Measurements from ENCODE around the gene RARS1. TPM values are rescaled to one million over a fixed set of nuclear protein-coding genes. Genes with fewer than 3 reads are reported as not detected.

The RARS1 gene
- polyA plus RNA-seq, 3 donors = 16.1 to 27.0 (median 23.2) TPM

DNA sequence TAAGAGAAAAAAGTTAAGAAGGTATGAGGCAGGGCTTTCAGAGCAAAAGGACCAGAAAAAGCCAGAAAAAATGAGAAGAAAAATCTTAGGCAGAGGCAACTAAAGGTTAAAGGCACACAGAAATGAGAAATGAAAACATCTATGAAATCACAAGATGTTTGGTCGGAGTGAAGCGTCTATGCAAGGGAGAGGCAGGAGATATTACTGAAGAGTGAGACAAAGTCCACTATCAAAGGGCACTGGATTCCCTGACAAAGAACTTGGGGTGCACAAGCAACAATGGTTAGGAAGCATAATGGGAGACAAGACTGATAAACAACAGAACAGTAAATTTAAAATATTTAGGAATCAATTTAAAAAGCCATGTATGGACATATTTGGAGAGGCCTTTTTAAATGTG, 76.0 kb downstream of the RARS1 start:
- Histone ChIP-seq H3K9ac (ENCODE audit: insufficient read depth, low read length, poor library complexity, severe bottlenecking) (no peak overlapping the region), H3K4me3 (replicated peaks in 1 of 3; ENCODE audit: low read depth in 2 of 3, low read length in 3 of 3) (no peak overlapping the region), H2AFZ (ENCODE audit: insufficient read depth, low read depth, low read length, poor library complexity, severe bottlenecking) (no peak overlapping the region), H3K36me3 (replicated peaks in 1 of 2; ENCODE audit: control insufficient read depth in 1 of 2, insufficient read depth in 2 of 2, low read length in 2 of 2) (peaks cover 64 to 95% of the 10 kb centered on the region in 2 donors), H3K4me1 (ENCODE audit: control insufficient read depth in 1 of 2, insufficient read depth in 2 of 2, low read length in 2 of 2) (no peaks in the 10 kb centered on the region), H3K27ac (ENCODE audit: low read depth in 1 of 2, low read length in 2 of 2) (no peak overlapping the region), H3K79me2 (ENCODE audit: insufficient read depth, low read length) (no peaks in the 10 kb centered on the region), H3K4me2 (replicated peaks; ENCODE audit: extremely low read depth, low read length, poor library complexity, severe bottlenecking) (no peak overlapping the region), H4K20me1 (ENCODE audit: insufficient read depth, low read length) (peaks cover 14% of the 10 kb centered on the region), H3K9me3 (replicated peaks in 1 of 2; ENCODE audit: control insufficient read depth in 1 of 2, insufficient read depth in 1 of 2, low read length in 2 of 2) (no peaks in the 10 kb centered on the region), H3K27me3 (ENCODE audit: control insufficient read depth in 2 of 2, insufficient read depth in 2 of 2, low read length in 2 of 2) (no peaks in the 10 kb centered on the region)
- intact Hi-C loops (cut with micrococcal nuclease) = no loop called here
- TF ChIP-seq, protein P1, sequence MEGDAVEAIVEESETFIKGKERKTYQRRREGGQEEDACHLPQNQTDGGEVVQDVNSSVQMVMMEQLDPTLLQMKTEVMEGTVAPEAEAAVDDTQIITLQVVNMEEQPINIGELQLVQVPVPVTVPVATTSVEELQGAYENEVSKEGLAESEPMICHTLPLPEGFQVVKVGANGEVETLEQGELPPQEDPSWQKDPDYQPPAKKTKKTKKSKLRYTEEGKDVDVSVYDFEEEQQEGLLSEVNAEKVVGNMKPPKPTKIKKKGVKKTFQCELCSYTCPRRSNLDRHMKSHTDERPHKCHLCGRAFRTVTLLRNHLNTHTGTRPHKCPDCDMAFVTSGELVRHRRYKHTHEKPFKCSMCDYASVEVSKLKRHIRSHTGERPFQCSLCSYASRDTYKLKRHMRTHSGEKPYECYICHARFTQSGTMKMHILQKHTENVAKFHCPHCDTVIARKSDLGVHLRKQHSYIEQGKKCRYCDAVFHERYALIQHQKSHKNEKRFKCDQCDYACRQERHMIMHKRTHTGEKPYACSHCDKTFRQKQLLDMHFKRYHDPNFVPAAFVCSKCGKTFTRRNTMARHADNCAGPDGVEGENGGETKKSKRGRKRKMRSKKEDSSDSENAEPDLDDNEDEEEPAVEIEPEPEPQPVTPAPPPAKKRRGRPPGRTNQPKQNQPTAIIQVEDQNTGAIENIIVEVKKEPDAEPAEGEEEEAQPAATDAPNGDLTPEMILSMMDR (IDR thresholded peaks at IDR 0.05) = no peak
- H3K4me3 Mint-ChIP-seq = no peak overlapping the region
- DNase-seq = no peak
- H3K36me3 Mint-ChIP-seq = peaks cover 72 to 74% of the 10 kb centered on the region in 2 donors
- H3K27ac Mint-ChIP-seq = no peak overlapping the region
- H3K27me3 Mint-ChIP-seq (ENCODE audit: low read depth in 3 of 3) = no peaks in the 10 kb centered on the region
- no peaks in the 10 kb centered on the region for H3K4me1 Mint-ChIP-seq
- no peaks in the 10 kb centered on the region for H3K9me3 Mint-ChIP-seq
- no CpG with 5 or more reads among the region's 2 CpGs for WGBS (ENCODE audit: insufficient coverage)

DNA sequence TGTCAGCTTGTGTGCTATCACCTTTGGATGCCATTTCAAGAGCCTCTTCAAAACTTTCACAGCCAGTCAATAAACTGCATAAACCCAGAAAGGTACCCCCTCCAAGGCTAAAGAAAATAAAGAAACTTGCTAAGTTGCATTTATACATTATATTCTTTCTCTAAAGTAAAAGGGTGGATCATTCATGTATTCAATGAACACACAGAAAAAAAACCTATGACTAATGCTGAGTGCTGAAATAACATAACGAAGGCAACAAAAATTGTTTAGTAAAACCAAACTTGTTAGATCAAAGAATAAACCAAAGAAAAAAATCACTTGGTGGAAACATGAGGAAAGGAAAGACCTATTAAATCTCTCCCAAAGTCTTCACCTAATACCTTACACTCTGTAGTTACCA, 77.7 kb downstream of the RARS1 start:
- no peak overlapping the region for H3K4me2 ChIP-seq (replicated peaks; ENCODE audit: extremely low read depth, low read length, poor library complexity, severe bottlenecking)
- H3K79me2 ChIP-seq (ENCODE audit: insufficient read depth, low read length) = peaks cover 12% of the 10 kb centered on the region
- Mint-ChIP-seq H3K27ac (no peak overlapping the region), H3K4me1 (no peaks in the 10 kb centered on the region), H3K4me3 (no peak overlapping the region), H3K36me3 (peaks cover 70 to 72% of the 10 kb centered on the region in 2 donors), H3K27me3 (ENCODE audit: low read depth in 3 of 3) (no peaks in the 10 kb centered on the region), H3K9me3 (no peaks in the 10 kb centered on the region)
- H3K36me3 ChIP-seq (replicated peaks in 1 of 2; ENCODE audit: control insufficient read depth in 1 of 2, insufficient read depth in 2 of 2, low read length in 2 of 2) = peaks cover 57 to 93% of the 10 kb centered on the region in 2 donors
- H3K27me3 ChIP-seq (ENCODE audit: control insufficient read depth in 2 of 2, insufficient read depth in 2 of 2, low read length in 2 of 2) = no peaks in the 10 kb centered on the region
- no peak overlapping the region for H3K9ac ChIP-seq (ENCODE audit: insufficient read depth, low read length, poor library complexity, severe bottlenecking)
- H2AFZ ChIP-seq (ENCODE audit: insufficient read depth, low read depth, low read length, poor library complexity, severe bottlenecking) = no peak overlapping the region
- no peaks in the 10 kb centered on the region for H3K9me3 ChIP-seq (replicated peaks in 1 of 2; ENCODE audit: control insufficient read depth in 1 of 2, insufficient read depth in 1 of 2, low read length in 2 of 2)
- H4K20me1 ChIP-seq (ENCODE audit: insufficient read depth, low read length) = peaks cover 28% of the 10 kb centered on the region
- no peak overlapping the region for H3K27ac ChIP-seq (ENCODE audit: low read depth in 1 of 2, low read length in 2 of 2)
- intact Hi-C loops (cut with micrococcal nuclease) = no loop called here
- no peaks in the 10 kb centered on the region for H3K4me1 ChIP-seq (ENCODE audit: control insufficient read depth in 1 of 2, insufficient read depth in 2 of 2, low read length in 2 of 2)
- TF ChIP-seq, protein P1 (IDR thresholded peaks at IDR 0.05) = no peak
- no peak for DNase-seq
- no CpG with 5 or more reads among the region's 1 CpG for WGBS (ENCODE audit: insufficient coverage)
- H3K4me3 ChIP-seq (replicated peaks in 1 of 3; ENCODE audit: low read depth in 2 of 3, low read length in 3 of 3) = no peak overlapping the region

All from CD14-positive monocyte (primary cell).